ENCODE data around the gene SMDT1.
A peak's percentile ranks its signal among the peaks of the same experiment; 100 is the strongest.

Gene SMDT1

DNA sequence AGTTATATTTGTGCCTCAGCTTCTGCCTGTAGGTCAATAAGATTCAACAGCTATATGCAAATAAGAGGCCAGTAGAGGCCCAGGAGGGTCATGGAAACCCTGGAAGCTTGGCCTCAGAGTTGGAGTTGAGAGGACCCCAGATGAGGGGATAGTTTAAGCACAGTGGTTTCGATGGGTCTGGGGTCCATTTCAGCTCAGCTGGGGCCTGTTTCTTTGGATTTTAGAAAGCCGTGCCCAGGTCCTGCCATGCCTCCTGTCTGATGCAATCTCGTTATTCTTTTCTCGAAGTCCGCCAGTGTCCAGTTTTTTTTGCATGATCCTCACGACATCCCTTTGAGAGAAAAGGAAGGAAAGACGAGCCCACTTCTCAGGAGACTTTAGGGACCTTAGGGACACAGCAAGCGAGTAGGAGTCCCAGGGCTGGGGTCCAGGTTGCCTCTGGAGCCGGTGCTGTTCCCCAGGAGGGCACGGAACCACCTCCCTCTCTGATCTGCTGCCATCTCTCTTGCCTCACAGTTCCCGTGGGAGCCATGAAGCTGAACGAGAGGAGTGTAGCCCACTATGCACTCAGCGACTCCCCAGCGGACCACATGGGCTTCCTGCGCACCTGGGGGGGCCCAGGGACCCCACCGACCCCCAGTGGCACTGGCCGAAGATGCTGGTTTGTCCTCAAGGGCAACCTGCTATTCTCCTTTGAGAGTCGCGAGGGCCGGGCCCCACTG is 2.6 kb upstream of the SMDT1 start:
- no peak overlapping the region for H3K4me3 ChIP-seq (replicated peaks; ENCODE audit: low read depth, low read length)
- TF ChIP-seq CTCF (IDR thresholded peaks at IDR 0.05; ENCODE audit: low read length, missing control alignments) = no peak
- no peak for DNase-seq (ENCODE audit: low read depth)

DNA sequence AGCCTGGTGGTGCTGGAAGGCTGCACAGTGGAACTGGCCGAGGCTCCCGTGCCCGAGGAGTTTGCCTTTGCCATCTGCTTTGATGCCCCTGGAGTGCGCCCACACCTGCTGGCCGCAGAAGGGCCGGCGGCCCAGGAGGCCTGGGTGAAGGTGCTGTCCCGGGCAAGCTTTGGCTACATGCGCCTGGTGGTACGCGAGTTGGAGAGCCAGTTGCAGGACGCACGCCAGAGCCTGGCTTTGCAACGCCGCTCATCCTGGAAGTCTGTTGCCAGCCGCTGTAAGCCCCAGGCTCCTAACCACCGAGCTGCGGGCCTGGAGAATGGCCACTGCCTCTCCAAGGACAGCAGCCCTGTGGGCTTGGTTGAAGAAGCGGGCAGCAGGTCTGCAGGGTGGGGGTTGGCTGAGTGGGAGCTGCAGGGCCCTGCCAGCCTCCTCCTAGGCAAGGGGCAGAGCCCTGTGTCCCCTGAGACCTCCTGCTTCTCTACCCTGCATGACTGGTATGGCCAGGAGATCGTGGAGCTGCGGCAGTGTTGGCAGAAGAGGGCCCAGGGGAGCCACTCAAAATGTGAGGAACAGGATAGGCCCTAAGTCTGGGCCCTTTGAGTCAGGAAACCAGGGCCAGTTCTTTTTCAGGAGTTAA is 1.9 kb upstream of the SMDT1 start:
- DNase-seq (ENCODE audit: low read depth) = no peak
- no peak for TF ChIP-seq CTCF (IDR thresholded peaks at IDR 0.05; ENCODE audit: low read length, missing control alignments)
- no peak overlapping the region for H3K4me3 ChIP-seq (replicated peaks; ENCODE audit: low read depth, low read length)

DNA sequence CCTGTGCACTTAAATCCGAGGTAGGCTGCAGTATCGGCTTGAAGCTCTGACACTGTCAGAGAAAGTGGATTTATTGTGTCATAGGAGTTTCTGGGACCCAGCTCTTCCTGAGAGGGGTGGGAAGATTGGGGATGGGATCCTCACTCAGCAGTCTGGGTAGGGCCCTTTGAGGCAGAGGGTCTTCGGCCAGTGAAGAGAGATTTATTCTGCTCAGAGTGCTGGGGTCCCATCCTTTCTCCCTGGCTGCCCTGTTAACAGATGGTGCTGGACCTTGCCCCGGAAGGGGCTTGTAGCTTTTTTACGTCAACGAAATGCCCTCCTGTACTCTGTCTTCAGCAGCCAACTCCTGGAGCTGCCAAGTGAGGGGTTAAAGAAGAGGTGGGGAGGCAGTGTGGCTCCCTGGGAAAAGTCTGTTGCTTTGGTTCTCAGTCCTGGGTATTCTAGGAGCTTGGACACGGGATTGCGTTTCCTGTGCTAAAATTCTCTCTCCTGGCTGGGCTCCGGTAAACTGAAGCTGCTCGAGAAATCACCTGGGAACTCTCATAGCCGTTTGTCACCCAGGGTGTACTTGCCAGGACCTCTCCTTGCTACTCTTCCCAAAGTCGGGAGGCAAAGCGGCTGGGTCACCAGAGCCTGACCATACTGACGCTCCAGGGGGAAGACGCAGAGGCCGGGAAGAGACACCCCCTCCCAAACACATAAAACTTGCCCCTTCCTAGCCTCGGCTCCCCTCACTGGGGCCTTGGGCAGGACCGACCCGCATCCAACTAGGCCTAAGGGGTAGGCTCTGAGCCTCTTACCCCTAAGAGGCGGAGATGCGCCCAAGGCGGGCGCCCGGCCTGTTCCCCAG is 806 bp upstream of the SMDT1 start:
- TF ChIP-seq CTCF (IDR thresholded peaks at IDR 0.05; ENCODE audit: low read length, missing control alignments) = no peak
- peak; percentile 34 for DNase-seq (ENCODE audit: low read depth)

DNA sequence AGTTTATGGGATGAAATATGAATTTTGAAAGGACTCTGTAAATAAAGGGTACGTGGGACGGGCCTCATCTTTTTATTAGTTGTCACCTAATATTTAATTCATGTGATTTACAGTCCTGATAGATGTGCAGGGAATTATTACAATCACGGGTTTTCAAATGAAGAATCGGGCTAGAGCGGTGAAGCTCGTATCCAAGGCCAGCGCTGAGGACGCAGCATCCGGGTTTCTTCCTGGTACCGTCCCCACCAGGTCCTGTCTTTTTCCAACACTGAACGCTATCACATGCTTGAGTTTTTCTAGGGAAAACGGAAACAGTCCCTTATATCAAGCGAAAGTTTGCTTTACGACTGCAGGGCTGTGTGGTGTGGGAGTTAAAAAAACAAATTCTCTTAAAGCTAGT is 787 bp downstream of the SMDT1 start:
- no peak for TF ChIP-seq CTCF (IDR thresholded peaks at IDR 0.05; ENCODE audit: low read length, missing control alignments)
- H3K4me3 ChIP-seq (replicated peaks; ENCODE audit: low read depth, low read length) = peak overlapping the region; percentile 62
- peak; percentile 60 for DNase-seq (ENCODE audit: low read depth)

More for the DNA sequence above, 806 bp upstream of the SMDT1 start:
- H3K4me3 ChIP-seq (replicated peaks; ENCODE audit: low read depth, low read length) = peak overlapping the region; percentile 62

- TF ChIP-seq CTCF (IDR thresholded peaks at IDR 0.05; ENCODE audit: low read length, missing control alignments) = no peak
- no peak overlapping the region for H3K4me3 ChIP-seq (replicated peaks; ENCODE audit: low read depth, low read length)
- DNase-seq (ENCODE audit: low read depth) = no peak
Observed at GRCh38 chr22:42083119-42083518, 3.6 kb downstream of the SMDT1 start.

GRCh38 chr22:42084874-42085273 is 5.4 kb downstream of the SMDT1 start:
- no peak for DNase-seq (ENCODE audit: low read depth)
- no peak for TF ChIP-seq CTCF (IDR thresholded peaks at IDR 0.05; ENCODE audit: low read length, missing control alignments)
- H3K4me3 ChIP-seq (replicated peaks; ENCODE audit: low read depth, low read length) = no peak overlapping the region
